Neutrophil (primary cell): Measurements from ENCODE around the gene ZNF677.
A peak's percentile ranks its signal among the peaks of the same experiment; 100 is the strongest.
"Not testable (repeated sequence)": the region's sequence is repeated elsewhere in the genome, so short reads cannot be mapped to it uniquely, and the experiment has no call there.

Experiments
- H3K27ac ChIP-seq: fragments of 200-600 bp; sonication (generic); 2 replicates; pipeline ENCODE4 v1.5.1; 2016; ENCODE audit warnings: mild to moderate bottlenecking, moderate library complexity
- H3K27me3 ChIP-seq: fragments of 200-600 bp; sonication (generic); 2 replicates; pipeline ENCODE4 v1.6.0; 2016; ENCODE audit warnings: mild to moderate bottlenecking
- H3K36me3 ChIP-seq: fragments of 200-600 bp; sonication (generic); 2 replicates; pipeline ENCODE4 v1.5.1; 2017
- H3K4me1 ChIP-seq, 2 experiments: fragments of 200-600 bp in 1 of 2; sonication (generic) in 1 of 2; 1 replicate in 1 of 2; 2 replicates in 1 of 2; pipeline versions ENCODE4 v1.5.1 to v1.6.1; 2013 to 2016; ENCODE audit warnings: low read depth in 1 of 2, low read length in 1 of 2, mild to moderate bottlenecking in 1 of 2, moderate library complexity in 1 of 2; ENCODE audit not compliant: control insufficient read depth in 1 of 2, insufficient read depth in 1 of 2
- H3K4me3 ChIP-seq, 2 experiments: fragments of 200-600 bp in 1 of 2; sonication (generic) in 1 of 2; 1 replicate in 1 of 2; 2 replicates in 1 of 2; pipeline ENCODE4 v1.5.1; 2013 to 2016; ENCODE audit warnings: low read depth in 1 of 2, low read length in 1 of 2, mild to moderate bottlenecking in 1 of 2, moderate library complexity in 1 of 2
- H3K9me3 ChIP-seq: fragments of 200-600 bp; sonication (generic); 2 replicates; pipeline ENCODE4 v1.5.1; 2016
- TF ChIP-seq, protein P1 (sequence below): fragments of 200-600 bp; sonication (generic); IDR thresholded peaks from 2 replicates; pipeline ENCODE4 v1.5.1; 2016; ENCODE audit warnings: antibody characterized with exemption

Gene ZNF677

DNA sequence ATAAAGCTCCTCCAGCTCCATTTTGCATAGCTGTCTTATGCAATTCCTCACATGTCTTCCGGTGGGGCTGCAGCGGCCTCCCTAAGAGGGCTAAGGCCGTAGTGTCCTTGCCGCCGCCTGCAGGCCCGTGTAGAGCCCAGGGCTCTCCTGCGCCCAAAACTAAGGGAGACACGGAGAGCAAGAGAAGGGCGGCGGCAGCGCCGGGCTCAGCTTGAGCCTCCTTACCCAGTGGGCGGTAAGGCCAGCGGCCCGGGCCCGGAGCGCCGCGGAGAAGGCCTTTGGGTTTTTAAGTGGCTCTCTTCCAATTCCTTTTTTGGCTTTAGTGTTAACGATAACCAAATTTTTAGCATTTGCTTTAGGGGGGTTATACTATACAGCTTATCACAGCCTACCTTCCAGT, 30.1 kb downstream of the ZNF677 start:
- no peaks in the 10 kb centered on the region for H3K36me3 ChIP-seq
- TF ChIP-seq, protein P1, sequence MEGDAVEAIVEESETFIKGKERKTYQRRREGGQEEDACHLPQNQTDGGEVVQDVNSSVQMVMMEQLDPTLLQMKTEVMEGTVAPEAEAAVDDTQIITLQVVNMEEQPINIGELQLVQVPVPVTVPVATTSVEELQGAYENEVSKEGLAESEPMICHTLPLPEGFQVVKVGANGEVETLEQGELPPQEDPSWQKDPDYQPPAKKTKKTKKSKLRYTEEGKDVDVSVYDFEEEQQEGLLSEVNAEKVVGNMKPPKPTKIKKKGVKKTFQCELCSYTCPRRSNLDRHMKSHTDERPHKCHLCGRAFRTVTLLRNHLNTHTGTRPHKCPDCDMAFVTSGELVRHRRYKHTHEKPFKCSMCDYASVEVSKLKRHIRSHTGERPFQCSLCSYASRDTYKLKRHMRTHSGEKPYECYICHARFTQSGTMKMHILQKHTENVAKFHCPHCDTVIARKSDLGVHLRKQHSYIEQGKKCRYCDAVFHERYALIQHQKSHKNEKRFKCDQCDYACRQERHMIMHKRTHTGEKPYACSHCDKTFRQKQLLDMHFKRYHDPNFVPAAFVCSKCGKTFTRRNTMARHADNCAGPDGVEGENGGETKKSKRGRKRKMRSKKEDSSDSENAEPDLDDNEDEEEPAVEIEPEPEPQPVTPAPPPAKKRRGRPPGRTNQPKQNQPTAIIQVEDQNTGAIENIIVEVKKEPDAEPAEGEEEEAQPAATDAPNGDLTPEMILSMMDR: no peak
- peaks cover 41% of the 10 kb centered on the region for H3K9me3 ChIP-seq
- H3K4me3 ChIP-seq: no peak overlapping the region
- H3K27me3 ChIP-seq: no peaks in the 10 kb centered on the region
- H3K27ac ChIP-seq: no peak overlapping the region
- no peaks in the 10 kb centered on the region for H3K4me1 ChIP-seq

DNA sequence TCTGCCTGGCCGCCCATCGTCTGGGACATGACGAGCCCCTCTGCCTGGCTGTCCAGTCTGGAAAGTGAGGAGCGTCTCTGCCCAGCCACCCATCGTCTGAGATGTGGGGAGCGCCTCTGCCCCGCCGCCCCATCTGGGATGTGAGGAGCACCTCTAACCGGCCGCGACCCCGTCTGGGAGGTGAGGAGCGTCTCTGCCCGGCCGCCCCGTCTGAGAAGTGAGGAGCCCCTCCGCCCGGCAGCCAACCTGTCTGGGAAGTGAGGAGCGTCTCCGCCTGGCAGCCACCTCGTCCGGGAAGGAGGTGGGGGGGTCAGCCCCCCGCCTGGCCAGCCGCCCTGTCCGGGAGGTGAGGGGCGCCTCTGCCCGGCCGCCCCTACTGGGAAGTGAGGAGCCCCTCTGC, 32.0 kb downstream of the ZNF677 start:
- H3K27me3 ChIP-seq, H3K4me3 ChIP-seq, H3K27ac ChIP-seq, H3K36me3 ChIP-seq, H3K4me1 ChIP-seq: not testable (repeated sequence)
- H3K9me3 ChIP-seq: peaks cover 58% of the 10 kb centered on the region

DNA sequence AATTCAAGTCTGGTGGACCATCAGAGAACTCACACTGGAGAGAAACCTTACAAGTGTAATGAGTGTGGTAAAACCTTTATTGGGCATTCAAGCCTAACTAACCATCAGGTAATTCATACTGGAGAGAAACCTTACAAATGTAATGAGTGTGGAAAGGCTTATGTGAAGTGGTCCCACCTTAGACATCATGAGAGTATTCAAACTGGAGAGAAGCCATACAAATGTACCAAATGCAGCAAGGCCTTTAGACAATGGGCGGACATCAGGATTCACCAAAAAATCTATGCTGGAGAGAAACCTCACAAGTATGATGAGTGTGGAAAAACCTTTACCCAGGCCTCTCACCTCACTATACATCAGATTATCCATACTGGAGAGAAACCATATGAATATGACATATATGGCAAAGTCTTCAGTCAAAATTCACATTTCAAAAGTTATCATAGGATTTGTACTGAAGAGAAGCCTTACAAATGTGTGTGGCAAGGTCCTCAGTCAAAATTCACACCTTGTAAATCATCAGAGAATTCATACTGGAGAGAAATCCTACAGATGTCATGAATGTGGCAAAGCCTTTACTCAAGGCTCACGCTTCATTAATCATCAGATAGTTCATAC, 41.9 kb downstream of the ZNF677 start:
- Histone ChIP-seq H3K4me1 (no peaks in the 10 kb centered on the region), H3K27ac (no peak overlapping the region), H3K4me3 (no peak overlapping the region), H3K9me3 (peaks cover 97% of the 10 kb centered on the region), H3K27me3 (no peaks in the 10 kb centered on the region), H3K36me3 (peaks cover 28% of the 10 kb centered on the region)
- TF ChIP-seq, protein P1: no peak

DNA sequence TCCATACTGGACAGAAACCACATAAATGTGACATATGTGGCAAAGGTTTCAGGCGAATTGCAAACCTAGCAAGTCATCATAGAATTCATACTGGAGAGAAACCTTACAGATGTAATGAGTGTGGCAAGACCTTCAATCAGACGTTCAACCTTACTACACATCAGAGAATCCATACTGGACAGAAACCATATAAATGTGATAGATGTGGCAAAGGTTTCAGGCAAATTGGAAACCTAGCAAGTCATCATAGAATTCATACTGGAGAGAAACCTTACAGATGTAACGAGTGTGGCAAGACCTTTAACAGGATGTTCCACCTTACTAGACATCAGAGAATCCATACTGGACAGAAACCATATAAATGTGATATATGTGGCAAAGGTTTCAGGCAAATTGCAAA, 43.1 kb downstream of the ZNF677 start:
- H3K27ac ChIP-seq, H3K4me1 ChIP-seq, H3K4me3 ChIP-seq, H3K27me3 ChIP-seq: not testable (repeated sequence)
- Histone ChIP-seq H3K36me3 (peaks cover 28% of the 10 kb centered on the region), H3K9me3 (peaks cover 90% of the 10 kb centered on the region)

DNA sequence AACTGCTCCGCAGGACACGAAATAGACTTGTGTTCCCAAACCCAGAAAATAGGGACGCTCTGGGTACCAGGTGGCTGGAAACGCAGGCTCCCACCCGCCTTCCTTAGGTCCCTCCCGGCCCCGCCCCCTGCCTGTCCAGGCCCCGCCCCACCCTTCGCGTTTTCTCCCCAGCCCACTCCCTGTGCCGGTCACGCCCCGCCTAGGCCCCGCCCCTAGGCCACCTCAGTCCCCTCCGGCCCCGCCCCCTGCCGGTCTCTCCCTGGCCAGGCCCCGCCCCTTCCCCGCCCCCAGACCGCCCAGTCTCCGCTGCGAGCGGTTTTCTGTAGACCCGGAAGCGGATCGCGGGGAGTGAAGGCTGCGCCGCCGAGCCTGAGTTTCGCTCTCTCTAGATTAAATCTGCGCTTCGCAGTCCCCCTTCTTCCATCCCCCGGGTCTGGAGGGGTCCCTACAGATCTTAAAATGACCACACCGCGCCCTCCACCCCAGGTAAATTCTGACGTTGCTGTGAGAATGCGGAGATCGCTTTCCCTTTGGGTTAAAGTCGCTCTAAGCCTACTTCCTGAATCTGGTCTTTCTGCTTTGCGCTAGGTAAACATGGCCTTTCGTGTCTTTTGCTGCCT, 57.8 kb downstream of the ZNF677 start:
- TF ChIP-seq, protein P1: peak; percentile 55
- Histone ChIP-seq H3K36me3 (peaks cover 22% of the 10 kb centered on the region), H3K4me3 (peak overlapping the region; percentile 85), H3K9me3 (peaks cover 7% of the 10 kb centered on the region), H3K27ac (peak overlapping the region; percentile 97), H3K27me3 (no peaks in the 10 kb centered on the region), H3K4me1 (peaks cover 29 to 31% of the 10 kb centered on the region in 2 experiments)

DNA sequence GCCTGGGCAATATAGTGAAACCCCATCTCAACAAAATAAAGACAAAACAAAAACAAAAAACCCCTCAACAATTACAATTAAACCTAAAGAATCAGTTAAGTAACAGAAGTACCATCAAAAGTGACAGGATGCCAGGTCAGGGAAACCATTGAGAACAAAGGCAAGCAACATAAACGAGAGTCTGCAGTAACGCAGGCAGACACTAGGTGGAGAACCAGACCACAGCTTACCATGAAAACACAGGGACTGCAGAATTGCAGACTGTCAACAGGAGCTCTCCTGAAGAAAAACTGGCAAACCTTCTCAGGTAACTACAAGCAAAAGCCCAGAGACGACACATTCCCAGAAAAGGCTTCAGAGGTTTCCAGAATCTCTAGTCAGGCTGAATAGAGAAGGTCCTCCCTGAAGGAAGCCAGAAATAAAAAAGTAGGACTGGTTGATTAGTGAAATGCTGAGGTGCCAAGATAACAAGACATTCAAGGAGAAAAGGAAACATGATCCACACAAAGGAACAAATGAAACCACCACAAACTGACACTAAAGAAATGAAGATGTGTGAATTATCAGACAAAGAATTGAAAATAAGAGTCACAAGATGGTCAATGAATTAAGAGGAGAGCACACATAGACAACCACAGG, 59.3 kb downstream of the ZNF677 start:
- H3K27me3 ChIP-seq: no peaks in the 10 kb centered on the region
- H3K27ac ChIP-seq: no peak overlapping the region
- H3K9me3 ChIP-seq: peaks cover 2% of the 10 kb centered on the region
- H3K4me3 ChIP-seq: no peak overlapping the region
- peaks cover 29 to 31% of the 10 kb centered on the region in 2 experiments for H3K4me1 ChIP-seq
- peaks cover 7% of the 10 kb centered on the region for H3K36me3 ChIP-seq
- TF ChIP-seq, protein P1: peak; percentile 79
